HL-60/S4 treated with phorbol 12-myristate 13-acetate at 8.2 ng/mL for 4 days and 3 days (cell line): ENCODE results near the gene RNF6.

Source experiments
- in situ Hi-C: fragments of 300-500 bp; cut with MboI; formaldehyde crosslinking; loops from 2 replicates; pipeline ENCODE4 v1.15.0; 2022; ENCODE audit warnings: low sequenced_read_pairs

The RNF6 gene

GRCh38 chr13:26227166-26227971 is 5.3 kb upstream of the RNF6 start:
- in situ Hi-C loops: no loop called here

- in situ Hi-C loops: no loop called here
Observed at GRCh38 chr13:26225896-26226617, 3.9 kb upstream of the RNF6 start.

GRCh38 chr13:26222520-26223046 is 469 bp upstream of the RNF6 start:
- in situ Hi-C loops: no loop called here

- in situ Hi-C loops: no loop called here
Observed at GRCh38 chr13:26221399-26221720, 754 bp downstream of the RNF6 start.

GRCh38 chr13:26220575-26220974 is 1.5 kb downstream of the RNF6 start:
- in situ Hi-C loops: no loop called here

GRCh38 chr13:26219726-26220125 is 2.4 kb downstream of the RNF6 start:
- in situ Hi-C loops: no loop called here

- in situ Hi-C loops: no loop called here
Observed at GRCh38 chr13:26216042-26216441, 6.1 kb downstream of the RNF6 start.

GRCh38 chr13:26213982-26214381 is 8.1 kb downstream of the RNF6 start:
- in situ Hi-C loops: no loop called here

- in situ Hi-C loops: no loop called here
Observed at GRCh38 chr13:26213345-26213744, 8.8 kb downstream of the RNF6 start.

- in situ Hi-C loops: no loop called here
Observed at GRCh38 chr13:26208287-26208686, 13.8 kb downstream of the RNF6 start.

GRCh38 chr13:26202365-26202972 is 19.6 kb downstream of the RNF6 start:
- in situ Hi-C loops: no loop called here

GRCh38 chr13:26200811-26201210 is 21.3 kb downstream of the RNF6 start:
- in situ Hi-C loops: no loop called here

- in situ Hi-C loops: loop anchor here (25.0 kb wide), 1 partner anchor 314 kb away; no protein-coding TSS in a partner anchor
Observed at GRCh38 chr13:26198116-26198515, 24.0 kb downstream of the RNF6 start.

- in situ Hi-C loops: loop anchor here (25.0 kb wide), 1 partner anchor 315 kb away; no protein-coding TSS in a partner anchor
Observed at GRCh38 chr13:26197298-26197697, 24.8 kb downstream of the RNF6 start.

GRCh38 chr13:26186995-26187394 is 35.1 kb downstream of the RNF6 start:
- in situ Hi-C loops: loop anchor here (25.0 kb wide), 1 partner anchor 325 kb away; no protein-coding TSS in a partner anchor

GRCh38 chr13:26186118-26186870 is 35.8 kb downstream of the RNF6 start:
- in situ Hi-C loops: loop anchor here (25.0 kb wide), 1 partner anchor 326 kb away; no protein-coding TSS in a partner anchor

- in situ Hi-C loops: loop anchor here (25.0 kb wide), 1 partner anchor 327 kb away; no protein-coding TSS in a partner anchor
Observed at GRCh38 chr13:26185720-26186117, 36.4 kb downstream of the RNF6 start.

- in situ Hi-C loops: loop anchor here (25.0 kb wide), 1 partner anchor 327 kb away; no protein-coding TSS in a partner anchor
Observed at GRCh38 chr13:26184791-26185250, 37.3 kb downstream of the RNF6 start.

GRCh38 chr13:26183416-26183815 is 38.7 kb downstream of the RNF6 start:
- in situ Hi-C loops: loop anchor here (25.0 kb wide), 1 partner anchor 329 kb away; no protein-coding TSS in a partner anchor

- in situ Hi-C loops: loop anchor here (25.0 kb wide), 1 partner anchor 333 kb away; no protein-coding TSS in a partner anchor
Observed at GRCh38 chr13:26179344-26179743, 42.8 kb downstream of the RNF6 start.
